Adrenal gland (tissue), 12 donors: ENCODE data around the gene FBXL16. TPM values are rescaled to one million over a fixed set of nuclear protein-coding genes. Genes with fewer than 3 reads are reported as not detected.
"Not testable (repeated sequence)": the region's sequence is repeated elsewhere in the genome, so short reads cannot be mapped to it uniquely, and the experiment has no call there.

ENCODE experiments used
- DNase-seq, 7 donors: peaks; one replicate each; pipeline ENCODE4 v3.0.0-alpha.2; 2019 to 2020
- H3K27ac ChIP-seq, 5 donors: fragments of 200-600 bp; sonication (generic) in 4 of 5; 1 replicate in 3 of 5; 2 replicates in 2 of 5; pipeline versions ENCODE4 v1.5.1 to v1.8.0; 2016 to 2020; ENCODE audit warnings: mild to moderate bottlenecking in 1 of 5
- H3K27me3 ChIP-seq: fragments of 200-600 bp; 2 replicates; pipeline ENCODE4 v1.8.0; 2021
- H3K36me3 ChIP-seq, 2 donors: fragments of 200-600 bp; replicated peaks in 1 of 2; 1 replicate in 1 of 2; 2 replicates in 1 of 2; pipeline versions ENCODE4 v1.5.1 to v1.8.0; 2018 to 2022
- H3K4me1 ChIP-seq, 2 donors: fragments of 200-600 bp; replicated peaks in 1 of 2; 1 replicate in 1 of 2; 2 replicates in 1 of 2; pipeline versions ENCODE4 v1.5.1 to v1.8.0; 2018 to 2021
- H3K4me3 ChIP-seq, 4 donors: fragments of 200-600 bp; sonication (generic) in 3 of 4; one replicate each; pipeline ENCODE4 v1.5.1; 2016 to 2018
- H3K9me3 ChIP-seq, 3 donors: fragments of 200-600 bp; sonication (generic) in 1 of 3; replicated peaks in 1 of 3; 1 replicate in 2 of 3; 2 replicates in 1 of 3; pipeline versions ENCODE4 v1.5.1 to v1.8.0; 2016 to 2021
- CTCF ChIP-seq, 6 experiments: fragments of 450-650 bp in 4 of 6; fragments of 200-600 bp in 2 of 6; sonication (generic) in 1 of 6; IDR thresholded peaks; 1 replicate in 5 of 6; 2 replicates in 1 of 6; pipeline versions ENCODE4 v1.5.1 to v1.8.0; 2016 to 2021; ENCODE audit warnings: antibody characterized with exemption in 6 of 6, mild to moderate bottlenecking in 2 of 6, moderate library complexity in 1 of 6
- POLR2A ChIP-seq, 2 donors: fragments of 450-650 bp; IDR thresholded peaks; one replicate each; pipeline ENCODE4 v1.6.1; 2017; ENCODE audit warnings: antibody characterized with exemption in 2 of 2, mild to moderate bottlenecking in 2 of 2, moderate library complexity in 1 of 2
- WGBS, 4 donors: extraction: QIAGEN DNeasy Blood & Tissue Kit in 2 of 4; methylation state at CpG; one replicate each; pipeline versions ENCODE4 v1.1.5 to v1.1.7; 2013 to 2017; 5-methylcytosine and 5-hydroxymethylcytosine counted together
- intact Hi-C, 2 donors: fragments of 100-400 bp; cut with DNase I; formaldehyde crosslinking; loops; one replicate each; pipeline versions ENCODE4 v1.14.1 to v1.15.0; 2022 to 2023
- polyA plus RNA-seq, 3 donors: library from polyadenylated mRNA; stranded (reverse); fragments of 200-250 nt in 2 of 3; fragments of 350-450 nt in 1 of 3; fragmentation: Illumina TruSeq in 1 of 3; extraction: RNeasy Lipid Tissue Mini Kit (QIAGEN cat#74804) in 1 of 3; gene quantifications; one replicate each; pipeline ENCODE4 v1.2.3, GENCODE V29; 2013 to 2014
- total RNA-seq, 9 donors: library from RNA; depleted of rRNA in 4 of 9; stranded (reverse); fragments of >200 nt in 4 of 9; fragments of 120-200 nt in 1 of 9; fragmentation: NEBNext Ultra II Directional in 1 of 9; extraction: Animal tissue kit (Norgen Biotek cat#: 25700) in 1 of 9; gene quantifications; one replicate each; pipeline versions ENCODE4 v1.1.0 to v1.2.4, GENCODE V29; 2013 to 2023
- donor health status: healthy with polysubstance abuse.
- donor health status: Bipolar disorder and iron deficiency.
- donor health status: DM: yes; HTN: yes; CAD: no.
- donor health status: DM: no; HTN: no; CAD: no.
- donor health status: DM: no; HTN: no; CAD: no.
- donor health status: DM: yes; HTN: yes; CAD: no.

FBXL16 gene
- total and polyA plus RNA-seq, 12 donors = 0.17 to 18.3 (median 5.2) TPM; not detected in 1

GRCh38 chr16:714558-715476 is 9.2 kb upstream of the FBXL16 start, which contains the start of gene METRN:
Gene METRN (plus strand): TSS chr16:715118. CDS start chr16:715290, 172 bp downstream.
- WGBS, 4 donors = 4 to 5% methylated on average over 84 to 108 of the region's 108 CpGs; no CpG with 5 or more reads in 2 of the 4 donors
- Histone ChIP-seq H3K4me3 (peak within 1 kb of the TSS in 2 of 4 donors; percentile 37 to 76), H3K27ac (peak within 1 kb of the TSS in 3 of 5 donors; percentile 42 to 62 (median 56)), H3K9me3 (no peaks in the 10 kb centered on the region), H3K4me1 (peaks cover 17 to 29% of the 10 kb centered on the region in 2 donors), H3K27me3 (peaks cover 6% of the 10 kb centered on the region), H3K36me3 (no peaks in the 10 kb centered on the region)
- DNase-seq = peak; percentile 87 to 95 (median 93)
- intact Hi-C loops = loop anchor here (5.0 to 10.0 kb wide), 3 partner anchors 72 to 342 kb away; partner anchors contain the start of genes CHTF18 (in 1 of the 2) and RPUSD1 (in 1 of the 2)
- TF ChIP-seq CTCF (IDR thresholded peaks at IDR 0.05) (no peak), POLR2A (IDR thresholded peaks at IDR 0.05) (peak in 1 of 2 donors; percentile 27)

- Histone ChIP-seq H3K27me3 (peaks cover 8% of the 10 kb centered on the region), H3K4me1 (peaks cover 16 to 26% of the 10 kb centered on the region in 2 donors), H3K27ac (no peak overlapping the region), H3K36me3 (no peaks in the 10 kb centered on the region), H3K9me3 (no peaks in the 10 kb centered on the region), H3K4me3 (no peak overlapping the region)
- DNase-seq = no peak
- intact Hi-C loops = loop anchor here (5.0 to 10.0 kb wide), 3 partner anchors 73 to 343 kb away; partner anchors contain the start of genes CHTF18 (in 1 of the 2) and RPUSD1 (in 1 of the 2)
- 59 to 88% (median 71%) methylated on average over 4 to 11 of the region's 11 CpGs for WGBS, 4 donors
- TF ChIP-seq POLR2A (IDR thresholded peaks at IDR 0.05) (no peak), CTCF (IDR thresholded peaks at IDR 0.05) (no peak)
These were observed 8.5 kb upstream of the FBXL16 start for GRCh38 chr16:714079-714478.

- H3K4me3 ChIP-seq, H3K36me3 ChIP-seq, H3K9me3 ChIP-seq: not testable (repeated sequence)
- WGBS, 4 donors = 39 to 46% (median 44%) methylated on average over 11 to 13 of the region's 13 CpGs
- peak in 5 of 6 experiments; percentile 39 to 64 (median 54) for TF ChIP-seq CTCF (IDR thresholded peaks at IDR 0.05)
- peak in 1 of 2 donors; percentile 46 for TF ChIP-seq POLR2A (IDR thresholded peaks at IDR 0.05)
- Histone ChIP-seq H3K4me1 (peaks cover 16 to 26% of the 10 kb centered on the region in 2 donors), H3K27me3 (peaks cover 14% of the 10 kb centered on the region), H3K27ac (peak overlapping the region in 3 of 5 donors; percentile 22 to 81 (median 47))
- DNase-seq = peak in 6 of 7 donors; percentile 69 to 90 (median 80)
- intact Hi-C loops = loop anchor here (5.0 to 10.0 kb wide), 3 partner anchors 75 to 345 kb away; partner anchors contain the start of genes CHTF18 (in 1 of the 2) and RPUSD1 (in 1 of the 2)
These were observed 7.2 kb upstream of the FBXL16 start for GRCh38 chr16:712740-713250.
